Stimulated activated CD4-positive, alpha-beta T cell treated with anti-CD3 and anti-CD28 coated beads, Interleukin-15, amount 100 ng/mL, for 1 hour (primary cell): ENCODE results near the gene EFNB3.
A peak's percentile ranks its signal among the peaks of the same experiment; 100 is the strongest.

Experiments
- DNase-seq, 2 donors: peaks; one replicate each; pipeline ENCODE4 v3.0.0-alpha.2; 2020; ENCODE audit warnings: low read depth in 1 of 2, low spot score in 1 of 2

The EFNB3 gene

DNA sequence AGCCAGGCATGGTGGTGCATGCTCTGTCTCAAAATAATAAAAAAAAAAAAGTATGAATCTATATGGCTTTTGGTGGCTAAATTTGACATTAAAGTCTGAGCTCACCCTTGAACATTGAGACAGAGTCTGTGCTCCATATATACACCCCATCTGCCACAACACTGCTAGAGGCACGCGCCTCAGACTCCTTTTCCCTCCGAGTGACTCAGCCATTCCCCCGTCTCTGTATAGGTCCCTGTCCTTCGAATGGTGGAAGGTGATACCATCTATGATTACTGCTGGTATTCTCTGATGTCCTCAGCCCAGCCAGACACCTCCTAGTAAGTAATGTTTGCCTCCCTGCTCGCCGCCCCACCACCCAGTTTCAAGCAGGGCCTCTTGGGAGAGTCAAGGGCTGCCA is 4.5 kb upstream of the EFNB3 start:
- no peak for DNase-seq

DNA sequence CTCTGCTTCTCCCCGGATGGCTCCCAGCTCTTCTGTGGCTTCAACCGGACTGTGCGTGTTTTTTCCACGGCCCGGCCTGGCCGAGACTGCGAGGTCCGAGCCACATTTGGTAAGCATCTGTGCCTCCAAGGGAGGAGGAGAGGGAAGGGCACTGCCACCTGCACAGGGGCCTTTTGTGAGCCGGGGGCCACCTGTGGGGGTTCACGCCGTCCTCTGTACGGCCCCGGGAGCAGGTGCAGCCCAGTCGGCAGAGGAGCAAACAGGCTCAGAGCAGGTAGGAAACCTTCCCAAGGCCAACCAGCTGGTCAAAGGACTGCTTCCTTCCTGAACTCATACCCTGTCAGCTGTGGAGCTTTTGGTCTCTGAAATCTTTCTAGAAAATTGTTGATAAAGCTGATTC is 3.3 kb upstream of the EFNB3 start:
- DNase-seq = no peak

DNA sequence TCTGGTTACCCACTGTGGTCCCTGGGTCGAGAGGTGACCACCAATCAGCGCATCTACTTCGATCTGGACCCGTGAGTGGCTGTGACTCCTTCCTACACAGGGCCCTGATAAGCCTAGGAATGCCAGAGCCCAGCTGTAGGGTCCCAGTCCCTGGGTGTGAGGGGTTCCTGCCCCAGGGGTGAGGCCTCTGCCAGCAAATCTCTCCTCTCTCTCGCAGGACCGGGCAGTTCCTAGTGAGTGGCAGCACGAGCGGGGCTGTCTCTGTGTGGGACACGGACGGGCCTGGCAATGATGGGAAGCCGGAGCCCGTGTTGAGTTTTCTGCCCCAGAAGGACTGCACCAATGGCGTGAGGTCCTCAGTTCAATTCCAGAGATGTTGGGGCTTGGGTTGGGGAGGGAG is 2.2 kb upstream of the EFNB3 start:
- no peak for DNase-seq

DNA sequence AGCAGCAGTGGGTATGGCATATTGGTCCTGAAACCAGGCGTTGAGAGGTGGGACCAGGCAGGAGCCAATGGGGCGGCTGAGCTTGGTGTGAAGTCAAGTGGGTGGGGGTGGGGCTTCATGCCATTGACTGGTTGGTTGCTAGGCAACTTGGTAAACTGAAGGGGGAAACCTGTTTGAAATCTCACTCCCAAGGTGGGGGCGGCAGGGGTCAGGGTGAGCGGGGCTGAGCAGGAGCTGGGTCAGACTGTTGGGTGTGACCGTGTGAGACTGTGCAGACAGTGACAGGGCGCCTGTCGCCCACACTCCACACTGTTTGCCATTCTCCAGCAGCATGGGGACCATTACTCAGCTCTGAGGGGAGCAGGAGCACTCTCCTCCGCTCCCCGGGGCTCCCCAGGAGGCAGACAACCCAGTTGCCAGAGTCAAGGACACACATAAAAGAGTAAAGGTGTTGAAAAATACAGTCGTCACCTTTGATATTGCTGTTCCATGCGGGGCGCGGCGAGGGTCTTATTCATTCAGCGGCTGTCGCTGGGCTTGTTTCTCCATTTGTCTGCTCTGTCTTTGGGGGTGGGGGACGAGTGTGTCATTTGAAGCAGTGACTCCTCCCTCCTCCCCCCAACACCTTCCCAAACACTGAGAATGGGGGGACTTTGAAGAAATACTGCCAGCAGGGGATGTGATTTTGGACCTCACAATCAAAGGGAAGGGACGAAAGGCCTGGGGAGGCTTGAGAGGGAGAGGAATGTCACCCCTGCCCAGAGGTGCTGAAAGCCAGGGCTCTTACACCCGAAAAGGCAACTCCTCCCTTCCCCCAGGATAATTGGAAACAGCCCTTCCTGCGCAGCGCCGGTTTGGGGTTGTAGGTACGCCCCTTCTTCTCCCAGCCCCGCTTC is 1.2 kb upstream of the EFNB3 start:
- no peak for DNase-seq

DNA sequence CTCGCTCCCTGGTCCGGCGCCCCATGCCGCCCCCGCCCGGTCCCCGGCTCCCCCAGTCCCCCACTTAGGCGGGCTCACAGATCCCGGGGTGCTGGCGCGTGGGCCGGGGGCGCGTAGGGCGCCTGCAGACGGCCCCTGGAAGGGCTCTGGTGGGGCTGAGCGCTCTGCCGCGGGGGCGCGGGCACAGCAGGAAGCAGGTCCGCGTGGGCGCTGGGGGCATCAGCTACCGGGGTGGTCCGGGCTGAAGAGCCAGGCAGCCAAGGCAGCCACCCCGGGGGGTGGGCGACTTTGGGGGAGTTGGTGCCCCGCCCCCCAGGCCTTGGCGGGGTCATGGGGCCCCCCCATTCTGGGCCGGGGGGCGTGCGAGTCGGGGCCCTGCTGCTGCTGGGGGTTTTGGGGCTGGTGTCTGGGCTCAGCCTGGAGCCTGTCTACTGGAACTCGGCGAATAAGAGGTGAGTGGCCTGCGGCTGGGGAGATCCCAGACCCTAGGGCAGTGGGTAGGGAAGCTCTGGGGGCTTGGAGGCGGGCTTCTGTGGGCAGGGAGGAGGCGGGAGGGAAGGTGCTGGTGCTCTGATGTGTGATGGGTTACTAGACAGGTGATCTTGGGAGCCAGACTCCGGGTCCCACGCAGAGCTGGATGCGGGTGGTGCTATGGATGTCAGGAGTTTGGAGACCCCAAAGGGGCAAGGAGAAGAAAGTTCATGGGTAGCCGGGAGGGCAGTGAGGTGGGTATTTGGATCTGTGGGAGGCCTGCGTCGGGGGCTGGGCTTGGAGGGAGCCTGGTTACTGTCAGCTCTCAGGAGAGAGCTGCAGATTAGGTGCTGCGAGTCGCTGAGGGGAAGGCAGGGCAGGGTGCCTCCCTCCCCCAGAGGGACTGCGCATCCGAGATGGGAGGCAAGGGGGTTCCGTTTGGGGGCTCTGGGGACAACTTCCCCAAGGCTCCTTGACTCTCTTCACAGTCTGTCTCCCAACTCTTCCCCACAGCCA is 560 bp downstream of the EFNB3 start:
- no peak for DNase-seq

DNA sequence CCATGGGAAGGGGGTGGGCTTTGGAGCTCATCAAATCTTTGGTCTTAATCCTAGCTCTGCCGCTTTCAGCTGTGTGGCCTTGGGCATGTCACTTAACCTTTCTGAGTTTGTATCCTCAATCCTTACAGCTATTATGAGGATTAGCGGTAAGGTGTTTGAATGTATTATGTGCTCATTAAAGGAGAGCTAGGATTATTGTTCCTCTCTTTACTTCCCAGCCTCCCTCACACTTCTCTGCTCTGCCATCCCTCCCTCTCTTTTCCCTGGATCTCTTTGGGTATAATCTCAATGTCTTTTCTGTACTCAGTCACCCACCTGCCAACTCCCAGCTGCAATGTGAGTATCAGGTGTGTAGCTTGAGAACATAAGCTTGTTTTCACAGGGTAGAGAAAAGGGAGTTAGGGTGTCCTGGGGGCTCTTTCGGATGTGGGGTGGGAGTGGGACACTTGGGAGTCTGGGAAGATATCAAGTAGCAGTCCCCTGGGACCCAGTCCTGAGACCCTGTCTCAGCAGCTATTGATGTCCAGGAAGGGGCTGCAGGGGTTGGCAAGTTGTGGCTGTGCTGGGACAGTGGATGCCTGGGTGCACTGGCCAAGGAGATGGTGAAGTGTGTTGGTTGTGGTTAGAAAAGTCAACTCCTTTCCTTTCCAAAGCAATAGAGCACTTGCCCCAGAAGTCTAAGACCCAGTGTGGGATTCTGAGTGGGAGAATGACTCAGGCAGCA is 1.8 kb downstream of the EFNB3 start:
- no peak for DNase-seq

DNA sequence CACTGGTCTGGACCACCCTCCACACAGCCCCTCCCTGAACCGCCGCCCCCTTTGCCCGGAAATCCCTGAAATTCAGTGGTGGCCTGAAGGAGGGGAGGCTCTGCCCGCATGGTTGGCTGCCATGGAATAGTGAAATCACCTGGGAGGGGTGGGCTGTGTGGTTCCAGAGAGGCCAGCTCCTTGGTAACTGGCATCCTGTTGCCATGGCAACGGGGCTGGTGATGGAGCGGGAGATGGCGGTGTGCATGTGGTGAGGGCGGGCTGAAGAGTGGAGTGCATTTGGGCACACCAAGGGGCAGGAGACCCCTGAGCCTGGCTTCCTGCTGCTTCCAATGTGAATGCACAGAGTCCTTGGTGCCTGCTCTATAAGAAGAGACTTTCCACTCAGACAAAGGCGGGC is 2.4 kb downstream of the EFNB3 start:
- DNase-seq = no peak

DNA sequence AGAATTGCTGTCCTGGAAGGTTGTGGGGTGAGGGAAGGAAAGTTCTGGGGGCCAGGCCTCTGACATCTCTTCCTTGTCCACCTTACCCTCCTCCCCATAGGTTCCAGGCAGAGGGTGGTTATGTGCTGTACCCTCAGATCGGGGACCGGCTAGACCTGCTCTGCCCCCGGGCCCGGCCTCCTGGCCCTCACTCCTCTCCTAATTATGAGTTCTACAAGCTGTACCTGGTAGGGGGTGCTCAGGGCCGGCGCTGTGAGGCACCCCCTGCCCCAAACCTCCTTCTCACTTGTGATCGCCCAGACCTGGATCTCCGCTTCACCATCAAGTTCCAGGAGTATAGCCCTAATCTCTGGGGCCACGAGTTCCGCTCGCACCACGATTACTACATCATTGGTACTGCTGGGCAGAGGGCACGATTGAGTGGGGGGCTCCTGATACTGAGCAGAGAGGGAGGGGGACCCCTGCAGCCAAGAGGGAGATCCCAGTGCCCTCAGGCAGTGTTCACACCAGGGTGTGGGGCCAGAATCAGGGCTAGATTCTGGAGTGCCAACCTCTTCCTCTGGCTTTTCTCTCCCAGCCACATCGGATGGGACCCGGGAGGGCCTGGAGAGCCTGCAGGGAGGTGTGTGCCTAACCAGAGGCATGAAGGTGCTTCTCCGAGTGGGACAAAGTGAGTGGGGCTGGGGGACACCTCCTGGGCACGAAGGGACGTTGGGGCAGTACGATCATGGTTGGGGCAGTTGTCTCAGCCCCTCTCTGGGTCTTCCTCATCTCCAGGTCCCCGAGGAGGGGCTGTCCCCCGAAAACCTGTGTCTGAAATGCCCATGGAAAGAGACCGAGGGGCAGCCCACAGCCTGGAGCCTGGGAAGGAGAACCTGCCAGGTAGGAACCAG is 3.1 kb downstream of the EFNB3 start:
- no peak for DNase-seq

DNA sequence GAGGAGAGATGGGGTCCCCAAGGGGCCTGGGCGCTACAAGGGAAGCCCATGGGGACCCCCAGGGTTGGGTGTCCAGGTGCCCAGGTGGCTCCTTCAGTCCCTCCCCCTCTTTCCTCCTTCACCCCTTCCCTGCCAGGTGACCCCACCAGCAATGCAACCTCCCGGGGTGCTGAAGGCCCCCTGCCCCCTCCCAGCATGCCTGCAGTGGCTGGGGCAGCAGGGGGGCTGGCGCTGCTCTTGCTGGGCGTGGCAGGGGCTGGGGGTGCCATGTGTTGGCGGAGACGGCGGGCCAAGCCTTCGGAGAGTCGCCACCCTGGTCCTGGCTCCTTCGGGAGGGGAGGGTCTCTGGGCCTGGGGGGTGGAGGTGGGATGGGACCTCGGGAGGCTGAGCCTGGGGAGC is 4.0 kb downstream of the EFNB3 start:
- DNase-seq = no peak

DNA sequence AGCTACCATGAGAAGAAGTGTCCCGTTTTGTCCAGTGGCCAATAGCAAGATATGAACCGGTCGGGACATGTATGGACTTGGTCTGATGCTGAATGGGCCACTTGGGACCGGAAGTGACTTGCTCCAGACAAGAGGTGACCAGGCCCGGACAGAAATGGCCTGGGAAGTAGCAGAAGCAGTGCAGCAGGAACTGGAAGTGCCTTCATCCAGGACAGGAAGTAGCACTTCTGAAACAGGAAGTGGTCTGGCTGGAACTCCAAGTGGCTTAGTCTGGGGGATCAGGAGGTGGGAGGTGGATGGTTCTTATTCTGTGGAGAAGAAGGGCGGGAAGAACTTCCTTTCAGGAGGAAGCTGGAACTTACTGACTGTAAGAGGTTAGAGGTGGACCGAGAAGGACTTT is 5.3 kb downstream of the EFNB3 start:
- DNase-seq = no peak

DNA sequence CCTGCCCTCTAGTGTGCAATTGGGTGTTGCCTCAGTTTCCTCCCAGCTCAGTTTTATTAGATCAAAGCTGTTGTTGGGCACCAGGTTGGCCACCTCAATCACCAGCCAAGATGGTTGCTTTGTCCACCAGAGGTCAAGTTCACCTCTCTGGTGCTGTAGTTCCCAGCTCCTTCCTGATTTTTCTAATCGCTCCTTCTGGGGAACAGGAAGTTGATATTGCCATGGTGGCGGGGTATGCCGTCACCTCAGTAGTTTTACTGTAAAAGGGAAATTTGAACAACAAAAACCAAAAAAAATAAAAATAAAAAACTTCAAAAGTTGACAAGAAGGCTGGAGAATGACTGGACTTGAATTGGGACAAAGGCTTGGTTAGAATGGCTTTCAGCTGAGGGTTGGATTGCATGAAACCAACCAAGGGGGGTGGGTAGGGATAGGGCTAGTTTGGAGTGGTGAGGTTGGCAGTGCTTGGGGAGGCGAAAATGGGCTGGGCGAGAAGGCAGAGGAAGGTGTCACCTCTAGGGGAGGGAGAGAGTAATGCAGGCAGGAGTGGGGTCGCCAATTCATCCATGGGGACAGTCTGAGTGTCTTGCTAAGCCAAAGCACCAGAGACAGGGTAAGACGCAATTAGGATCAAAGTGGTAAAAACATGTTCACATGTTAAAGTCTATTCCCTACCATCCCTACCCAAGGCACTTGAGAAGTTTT is 6.2 kb downstream of the EFNB3 start:
- no peak for DNase-seq

DNA sequence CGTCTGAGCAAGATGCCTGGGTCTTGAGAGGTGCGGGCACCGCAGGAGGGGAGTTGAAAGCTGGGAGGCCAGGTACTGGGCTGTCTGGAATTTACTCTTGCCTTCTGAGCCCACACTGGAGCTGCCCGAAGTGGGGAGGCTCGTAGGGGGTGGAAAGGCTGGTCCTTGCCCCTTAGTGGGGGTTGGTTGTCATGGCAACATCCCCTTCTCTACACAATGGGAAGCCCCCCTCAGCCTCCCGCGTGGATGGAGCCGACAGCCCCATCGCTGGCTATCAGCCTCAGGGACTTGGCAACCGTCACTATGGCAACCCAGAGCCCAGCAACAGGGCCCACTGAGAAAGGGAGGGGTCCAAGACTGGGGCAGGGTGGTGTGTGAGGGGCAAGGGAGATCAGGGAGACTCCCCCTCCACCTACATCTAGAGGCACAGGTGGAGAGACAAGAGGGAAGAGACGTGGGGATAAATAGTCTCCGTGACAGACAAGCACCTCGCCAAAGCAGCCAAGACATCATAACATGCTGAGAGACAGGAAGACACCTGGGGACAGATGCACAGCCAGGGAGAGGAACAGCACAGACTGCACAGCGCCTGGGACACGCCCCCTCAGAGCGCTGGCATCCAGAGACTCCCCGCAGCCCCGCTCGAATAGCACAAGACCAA is 7.2 kb downstream of the EFNB3 start:
- DNase-seq = no peak

DNA sequence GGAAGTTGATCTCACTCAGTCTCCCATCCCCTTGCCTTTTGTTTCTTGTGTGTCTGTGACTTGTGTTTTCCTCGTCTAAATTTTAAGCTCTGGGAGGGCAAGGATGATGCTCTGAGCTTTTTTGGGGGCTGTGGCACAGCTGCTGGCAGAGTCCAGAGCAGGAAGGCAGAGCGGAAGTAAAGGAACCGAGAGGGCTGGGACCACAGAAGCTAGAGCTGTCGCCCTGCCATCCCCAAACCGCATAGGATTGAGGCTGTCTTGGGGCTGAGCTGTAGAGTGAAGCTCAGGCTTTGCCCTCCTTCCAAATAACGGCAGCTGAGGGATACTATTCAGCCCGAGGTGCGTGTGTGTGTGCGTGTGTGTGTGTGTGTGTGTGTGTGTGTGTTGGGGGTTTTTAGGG is 8.8 kb downstream of the EFNB3 start:
- no peak for DNase-seq

DNA sequence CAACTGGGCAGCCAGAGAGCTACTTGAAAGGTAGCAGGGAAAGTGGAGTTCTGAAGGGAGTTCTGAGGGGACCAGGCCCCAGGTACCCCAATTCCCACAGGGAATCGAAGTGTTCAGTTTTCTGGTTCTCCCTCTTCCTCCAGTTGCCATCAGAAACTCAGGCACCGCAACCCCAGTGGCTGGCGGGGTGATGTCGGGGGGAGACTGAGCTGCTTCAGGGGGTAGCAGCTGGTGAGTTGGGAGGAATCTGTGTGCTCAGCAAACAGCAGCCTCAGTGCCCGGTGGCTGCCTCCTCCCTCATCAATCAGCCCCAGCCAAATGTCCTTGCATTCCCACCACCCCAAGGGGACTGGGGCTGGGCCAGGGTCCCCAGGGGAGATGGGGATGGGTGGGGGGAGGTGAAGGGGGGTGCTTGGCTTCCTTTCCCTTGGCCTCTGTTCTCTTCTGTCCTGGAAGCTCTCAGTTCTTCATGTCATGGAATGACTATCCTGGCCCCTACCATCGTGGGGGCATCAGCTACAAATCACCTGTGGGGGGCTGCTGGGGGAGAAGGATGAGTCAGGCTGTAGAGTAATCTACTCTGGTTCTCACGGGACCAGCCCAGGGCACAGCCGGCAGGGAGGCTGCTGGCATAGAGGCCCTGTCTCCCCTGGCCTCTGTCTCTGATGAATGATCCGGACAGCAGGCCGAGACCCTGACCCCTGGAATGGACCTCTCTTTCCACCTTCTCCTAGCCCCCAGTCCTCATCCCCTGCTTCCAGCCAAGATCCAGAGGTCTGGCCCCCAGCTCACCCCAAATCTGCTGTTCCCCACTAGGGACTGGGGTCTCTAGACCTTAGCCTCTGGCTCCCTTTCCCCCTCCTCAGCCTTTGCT is 10.0 kb downstream of the EFNB3 start:
- DNase-seq = no peak

DNA sequence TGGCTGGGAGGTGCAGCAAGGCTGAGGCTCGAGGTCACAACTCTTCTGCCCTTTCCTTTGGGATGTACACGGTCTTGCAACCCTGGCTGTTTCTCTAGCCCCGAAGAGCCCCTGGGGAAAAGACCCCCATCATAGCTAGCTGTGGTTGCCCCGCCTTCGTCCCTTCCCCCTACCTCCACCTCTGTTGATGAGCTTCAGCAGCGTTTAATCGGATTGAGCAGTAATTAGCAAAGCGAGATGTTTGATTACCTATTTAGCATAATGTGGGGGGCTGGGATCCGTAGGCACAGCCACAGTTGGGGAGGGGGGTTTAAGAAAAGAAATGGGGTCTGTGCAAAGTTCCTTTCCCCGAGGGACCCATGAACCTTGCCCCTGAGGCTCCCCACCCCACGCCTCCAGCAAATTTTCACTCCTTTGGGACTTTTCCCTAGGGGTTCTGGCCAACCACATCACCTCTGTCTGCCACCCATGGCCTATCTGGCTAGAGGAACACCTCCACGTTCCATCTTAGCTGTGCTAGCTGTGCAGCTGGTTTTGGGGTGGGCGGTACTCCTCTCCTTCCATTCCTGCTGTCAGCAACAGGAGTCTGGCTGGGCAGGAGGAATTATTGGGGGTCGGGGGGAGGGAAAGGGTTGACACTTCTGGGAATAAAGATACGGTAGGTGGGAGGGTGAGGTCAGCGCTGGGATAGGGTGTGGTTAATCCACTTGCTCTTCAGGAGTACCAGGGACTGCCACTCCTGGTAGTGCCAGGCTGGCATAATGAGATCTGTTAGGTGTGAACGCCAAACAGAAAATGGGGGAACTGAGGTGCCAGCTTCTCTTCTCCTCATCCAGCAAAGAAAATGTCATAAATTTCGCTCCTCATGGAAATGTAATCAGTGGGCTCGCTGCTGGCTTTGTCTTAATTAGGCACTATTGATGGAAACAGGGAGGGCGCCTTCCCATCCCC is 11.2 kb downstream of the EFNB3 start:
- DNase-seq = no peak

DNA sequence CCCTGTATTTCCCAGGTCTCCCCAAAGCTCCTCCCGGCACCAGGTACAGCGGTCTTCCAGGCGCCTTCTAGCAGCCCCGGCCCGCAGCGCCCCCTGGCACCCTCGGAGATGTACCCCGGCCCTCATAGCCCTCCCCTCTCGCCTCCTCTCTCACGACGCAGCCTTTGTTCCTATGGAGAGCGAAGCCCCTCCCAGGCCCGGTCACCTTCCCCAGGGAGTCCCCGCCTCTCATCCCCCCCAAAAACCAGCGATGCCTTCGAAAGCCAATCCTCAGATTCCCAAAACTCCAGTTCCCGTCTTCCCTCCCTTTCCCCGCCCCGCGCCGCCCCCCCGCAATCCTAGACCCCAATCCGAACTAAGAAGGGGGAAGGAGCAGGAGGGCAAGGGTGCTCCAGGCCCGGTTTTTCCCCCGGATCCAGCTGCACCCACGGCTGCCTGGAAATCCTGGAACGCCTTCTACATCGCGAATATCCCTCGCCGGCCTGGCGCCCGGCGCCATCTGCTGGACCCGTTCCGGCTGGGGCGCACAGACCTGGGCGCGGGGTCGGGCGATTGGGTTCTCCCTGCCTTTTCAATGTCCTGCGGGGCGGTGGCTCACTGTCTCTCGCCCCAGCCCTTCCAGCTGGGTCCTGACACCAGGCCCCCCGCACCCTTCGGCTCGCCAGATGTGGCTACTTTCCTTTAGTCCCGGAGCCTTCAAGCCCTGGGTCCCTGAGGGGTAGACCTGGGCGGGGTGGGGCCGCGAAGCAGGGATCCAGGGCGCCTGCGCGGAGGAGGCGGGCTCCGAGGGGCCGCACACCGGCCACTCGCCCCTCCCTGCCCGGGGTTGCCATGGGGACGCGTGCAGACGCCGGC is 12.1 kb downstream of the EFNB3 start, which contains the start of gene DNAH2:
Gene DNAH2, plus strand, starts transcription at position 844 of the 855 bp plus-strand sequence. CDS start 1,991 bp downstream, outside the sequence.
- peak in 1 of 2 donors; percentile 20 for DNase-seq
